Stimulated activated CD8-positive, alpha-beta memory T cell treated with anti-CD3 and anti-CD28 coated beads, Interleukin-15, amount 100 ng/mL, for 1 hour (primary cell): ENCODE measurements around the gene DPPA2.

Experiments
- DNase-seq: peaks from one replicate; pipeline ENCODE4 v3.0.0-alpha.2; 2020; ENCODE audit warnings: low read depth

Gene DPPA2

GRCh38 chr3:109325109-109325508 is 8.8 kb upstream of the DPPA2 start:
- no peak for DNase-seq

GRCh38 chr3:109313061-109313460 is 3.3 kb downstream of the DPPA2 start:
- DNase-seq, result no peak

GRCh38 chr3:109297496-109297895 is 18.8 kb downstream of the DPPA2 start:
- DNase-seq, result no peak

- no peak for DNase-seq
Measured at GRCh38 chr3:109284071-109284470, 32.2 kb downstream of the DPPA2 start.

- DNase-seq, result no peak
Measured at GRCh38 chr3:109278546-109278945, 37.8 kb downstream of the DPPA2 start.

DNA sequence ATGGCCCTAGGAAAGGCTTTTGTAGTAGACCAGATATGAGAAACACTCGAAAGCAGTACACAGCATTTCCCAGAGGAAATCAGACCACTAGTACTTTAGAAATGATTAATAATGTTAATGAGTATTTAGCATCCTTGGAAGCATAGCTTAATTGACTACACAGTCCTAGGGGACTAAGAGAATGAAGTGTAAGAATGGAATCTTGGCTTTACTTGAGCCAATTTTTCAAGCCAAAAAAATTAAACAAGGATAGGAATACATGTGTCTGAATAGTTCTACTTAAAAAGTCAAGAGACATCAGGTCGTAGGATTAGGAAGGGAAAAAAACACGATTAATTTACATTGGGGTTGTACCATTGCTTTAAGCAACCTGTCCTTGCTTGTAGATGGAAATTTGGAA is 38.2 kb downstream of the DPPA2 start:
- no peak for DNase-seq

DNA sequence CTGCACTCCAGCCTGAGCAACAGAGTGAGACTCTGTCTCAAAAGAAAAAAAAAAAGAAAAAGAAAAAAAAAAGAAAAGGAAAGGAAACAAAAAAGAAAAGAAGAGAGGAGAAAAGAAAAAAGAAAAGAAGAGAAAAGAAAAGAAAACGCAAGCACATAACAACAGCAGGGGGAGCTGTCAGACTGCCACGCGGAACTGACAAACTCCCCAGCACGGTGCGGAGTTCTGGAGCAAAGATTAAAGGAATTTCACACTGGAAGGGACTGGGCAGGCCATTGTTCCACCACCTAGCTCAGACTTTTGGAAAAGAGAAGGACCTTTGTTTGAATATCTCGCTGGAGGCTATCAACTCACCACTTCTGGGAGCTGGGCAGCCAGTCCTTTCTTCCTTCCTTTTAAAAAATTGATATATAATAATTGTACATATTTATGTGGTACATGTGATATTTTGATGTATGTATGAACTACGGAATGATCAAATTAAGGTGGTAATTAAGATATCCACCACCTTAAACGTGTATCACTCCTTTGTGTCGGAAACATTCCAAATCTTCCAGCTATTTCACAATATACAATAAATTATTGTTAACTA is 40.5 kb downstream of the DPPA2 start:
- DNase-seq, result no peak

GRCh38 chr3:109270779-109271178 is 45.5 kb downstream of the DPPA2 start:
- no peak for DNase-seq

DNA sequence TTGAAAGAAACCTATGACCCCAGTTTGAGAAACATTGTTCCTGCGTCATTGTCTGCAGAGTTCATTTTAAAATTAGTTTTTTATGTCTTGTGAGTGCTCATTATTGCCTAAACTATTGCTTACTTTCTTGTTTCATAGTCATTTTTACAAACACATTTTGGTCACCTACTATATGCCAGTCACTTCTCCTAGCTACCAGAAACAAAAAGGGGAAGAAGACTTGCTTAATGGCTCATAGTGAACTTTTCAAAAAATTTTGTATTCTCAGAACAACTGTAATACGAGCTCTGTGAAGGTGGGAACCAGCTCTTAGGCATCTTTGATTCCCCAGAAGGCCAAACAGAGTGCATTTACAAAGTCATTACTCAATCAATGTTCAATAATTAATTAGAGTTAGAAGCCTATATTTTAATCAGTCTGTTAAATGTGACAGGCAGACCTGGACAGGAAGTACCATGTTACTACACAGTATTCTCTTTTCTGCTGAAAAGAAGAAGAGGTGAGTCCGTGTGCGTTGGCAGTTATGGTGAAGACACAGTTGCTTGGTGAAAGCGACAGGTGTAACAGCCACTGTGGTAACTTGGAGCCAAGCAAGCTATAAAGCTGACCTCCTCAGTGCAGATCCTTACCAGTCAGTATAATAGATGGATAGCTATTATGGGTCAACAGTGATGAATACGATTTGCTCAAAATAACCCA is 46.6 kb downstream of the DPPA2 start:
- no peak for DNase-seq

DNA sequence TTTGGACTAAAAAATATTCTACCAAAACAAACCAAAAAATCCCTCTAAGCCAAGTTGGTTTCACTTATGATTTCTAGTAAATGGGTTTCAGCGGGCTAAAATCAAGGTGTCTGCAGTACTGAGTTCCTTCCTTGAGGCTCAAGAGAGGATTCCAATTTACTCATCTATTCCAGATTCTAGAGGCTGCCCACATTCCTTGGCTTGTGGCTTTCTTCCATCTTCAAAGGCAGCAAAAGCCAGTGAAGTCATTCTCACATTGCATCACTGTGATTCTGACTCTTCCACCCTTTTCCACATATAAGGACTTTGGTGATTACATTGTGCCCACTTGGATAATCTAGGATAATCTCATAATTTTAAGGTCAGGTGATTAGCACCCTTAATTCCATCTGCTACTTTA is 48.1 kb downstream of the DPPA2 start:
- DNase-seq, result no peak

DNA sequence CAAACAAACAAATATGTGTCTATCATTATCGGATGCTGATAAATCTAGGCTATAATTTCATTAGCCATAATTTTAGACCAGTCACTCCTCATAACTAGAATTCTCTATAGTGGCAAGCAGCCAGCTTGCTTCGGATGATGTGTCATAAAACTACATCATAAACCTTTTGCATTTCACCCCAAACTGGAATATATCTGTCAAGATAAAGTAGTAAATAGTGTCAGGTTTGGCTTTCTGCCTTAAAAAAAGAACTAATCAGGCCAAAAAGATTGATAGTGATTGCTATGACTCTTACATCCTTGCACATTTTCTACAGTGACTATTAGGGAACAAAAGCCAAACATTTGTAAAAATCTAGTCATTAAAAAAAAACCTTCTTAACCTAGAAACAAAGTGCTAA is 51.0 kb downstream of the DPPA2 start:
- no peak for DNase-seq

GRCh38 chr3:109257269-109257668 is 59.0 kb downstream of the DPPA2 start:
- no peak for DNase-seq

GRCh38 chr3:109254770-109255169 is 61.5 kb downstream of the DPPA2 start:
- DNase-seq, result no peak

DNA sequence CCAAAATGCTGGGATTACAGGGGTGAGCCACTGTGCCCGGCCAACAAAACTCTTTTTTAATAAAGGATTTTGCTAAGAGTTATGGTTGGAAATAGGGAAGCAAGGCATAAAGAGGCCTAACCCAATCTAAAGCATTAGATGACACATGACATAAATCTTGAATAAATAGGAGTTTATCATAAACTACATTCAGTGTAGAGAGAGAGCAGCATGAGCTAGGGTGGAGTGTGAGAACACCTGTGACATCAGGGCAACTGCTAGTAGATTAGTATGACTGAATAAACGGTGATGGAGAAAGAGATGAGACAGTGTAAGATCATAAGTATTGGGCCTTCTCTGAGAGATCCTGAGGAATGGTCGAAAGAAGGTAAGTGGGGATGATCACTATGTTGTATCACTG is 63.7 kb downstream of the DPPA2 start:
- DNase-seq, result no peak
